ENCODE results near the gene LY6G5C. TPM values are rescaled to one million over a fixed set of nuclear protein-coding genes. Genes with fewer than 3 reads are reported as not detected.

The LY6G5C gene
- total RNA-seq, 3 donors from 2014 or later, result 0.33 to 1.9 (median 0.64) TPM

- intact Hi-C loops (cut with DNase I; ENCODE audit: low total_unique reads), result no loop called here
- no peaks in the 10 kb centered on the region for H3K27me3 ChIP-seq
- no peaks in the 10 kb centered on the region for H3K36me3 ChIP-seq
- DNase-seq (ENCODE audit: low spot score in 2 of 2), result no peak
- no peaks in the 10 kb centered on the region for H3K9me3 ChIP-seq
- H3K4me3 ChIP-seq, result peak overlapping the region; percentile 65 to 87 (median 76)
- H3K4me1 ChIP-seq, result peaks cover 21 to 33% of the 10 kb centered on the region in 2 donors
- TF ChIP-seq POLR2AphosphoS5 (IDR thresholded peaks at IDR 0.05) (no peak), POLR2A (IDR thresholded peaks at IDR 0.05) (no peak)
- TF ChIP-seq, protein P1, sequence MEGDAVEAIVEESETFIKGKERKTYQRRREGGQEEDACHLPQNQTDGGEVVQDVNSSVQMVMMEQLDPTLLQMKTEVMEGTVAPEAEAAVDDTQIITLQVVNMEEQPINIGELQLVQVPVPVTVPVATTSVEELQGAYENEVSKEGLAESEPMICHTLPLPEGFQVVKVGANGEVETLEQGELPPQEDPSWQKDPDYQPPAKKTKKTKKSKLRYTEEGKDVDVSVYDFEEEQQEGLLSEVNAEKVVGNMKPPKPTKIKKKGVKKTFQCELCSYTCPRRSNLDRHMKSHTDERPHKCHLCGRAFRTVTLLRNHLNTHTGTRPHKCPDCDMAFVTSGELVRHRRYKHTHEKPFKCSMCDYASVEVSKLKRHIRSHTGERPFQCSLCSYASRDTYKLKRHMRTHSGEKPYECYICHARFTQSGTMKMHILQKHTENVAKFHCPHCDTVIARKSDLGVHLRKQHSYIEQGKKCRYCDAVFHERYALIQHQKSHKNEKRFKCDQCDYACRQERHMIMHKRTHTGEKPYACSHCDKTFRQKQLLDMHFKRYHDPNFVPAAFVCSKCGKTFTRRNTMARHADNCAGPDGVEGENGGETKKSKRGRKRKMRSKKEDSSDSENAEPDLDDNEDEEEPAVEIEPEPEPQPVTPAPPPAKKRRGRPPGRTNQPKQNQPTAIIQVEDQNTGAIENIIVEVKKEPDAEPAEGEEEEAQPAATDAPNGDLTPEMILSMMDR (IDR thresholded peaks at IDR 0.05), result no peak
- peak overlapping the region; percentile 97 to 98 for H3K27ac ChIP-seq
Observed at GRCh38 chr6:31663126-31663960, 17.5 kb downstream of the LY6G5C start.

DNA sequence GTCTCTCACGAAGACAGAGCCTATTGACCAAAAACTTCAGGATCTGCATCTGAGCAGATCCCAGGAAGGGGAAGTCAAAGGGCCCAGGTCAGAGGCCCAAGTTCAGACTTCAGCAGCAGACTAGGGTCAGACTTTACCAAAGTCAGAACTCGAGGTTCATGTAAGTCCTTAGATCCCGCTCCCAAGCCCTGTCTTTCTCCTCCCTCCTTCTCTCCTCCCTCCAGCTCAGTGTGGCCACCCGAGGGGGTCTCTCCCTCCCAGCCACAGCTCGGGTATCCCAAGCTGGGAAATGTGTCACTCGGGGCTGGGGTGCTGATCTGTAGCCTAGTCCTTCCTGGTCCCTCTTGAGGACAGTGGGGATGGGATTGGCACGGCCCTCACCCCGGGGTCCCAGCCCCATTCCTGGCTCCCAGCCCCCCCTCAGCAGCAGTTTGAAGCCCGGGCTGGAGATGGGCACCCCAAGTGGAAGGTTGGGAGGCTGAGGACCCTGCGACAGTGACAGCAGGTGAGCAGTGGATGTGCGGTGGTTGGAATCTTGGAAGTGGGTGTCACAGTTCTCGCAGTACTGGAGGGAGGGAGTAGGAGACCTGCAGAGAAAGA lies 18.6 kb downstream of the LY6G5C start:
- Histone ChIP-seq H3K27ac (peak overlapping the region in 1 of 2 donors; percentile 33), H3K9me3 (no peaks in the 10 kb centered on the region), H3K27me3 (no peaks in the 10 kb centered on the region), H3K4me3 (no peak overlapping the region), H3K36me3 (no peaks in the 10 kb centered on the region), H3K4me1 (peaks cover 21 to 28% of the 10 kb centered on the region in 2 donors)
- intact Hi-C loops (cut with DNase I; ENCODE audit: low total_unique reads), result no loop called here
- TF ChIP-seq POLR2AphosphoS5 (IDR thresholded peaks at IDR 0.05), result no peak
- TF ChIP-seq POLR2A (IDR thresholded peaks at IDR 0.05), result no peak
- DNase-seq (ENCODE audit: low spot score in 2 of 2), result no peak

- DNase-seq (ENCODE audit: low spot score in 2 of 2), result no peak
- Histone ChIP-seq H3K9me3 (no peaks in the 10 kb centered on the region), H3K36me3 (no peaks in the 10 kb centered on the region), H3K27ac (peak overlapping the region; percentile 90 to 94), H3K4me1 (peaks cover 15 to 21% of the 10 kb centered on the region in 2 donors), H3K27me3 (no peaks in the 10 kb centered on the region), H3K4me3 (peak overlapping the region; percentile 77 to 91 (median 82))
- intact Hi-C loops (cut with DNase I; ENCODE audit: low total_unique reads), result no loop called here
- TF ChIP-seq POLR2AphosphoS5 (IDR thresholded peaks at IDR 0.05) (no peak), POLR2A (IDR thresholded peaks at IDR 0.05) (no peak)
- TF ChIP-seq, protein P1 (IDR thresholded peaks at IDR 0.05), result no peak
Observed at GRCh38 chr6:31661262-31662123, 19.4 kb downstream of the LY6G5C start.

DNA sequence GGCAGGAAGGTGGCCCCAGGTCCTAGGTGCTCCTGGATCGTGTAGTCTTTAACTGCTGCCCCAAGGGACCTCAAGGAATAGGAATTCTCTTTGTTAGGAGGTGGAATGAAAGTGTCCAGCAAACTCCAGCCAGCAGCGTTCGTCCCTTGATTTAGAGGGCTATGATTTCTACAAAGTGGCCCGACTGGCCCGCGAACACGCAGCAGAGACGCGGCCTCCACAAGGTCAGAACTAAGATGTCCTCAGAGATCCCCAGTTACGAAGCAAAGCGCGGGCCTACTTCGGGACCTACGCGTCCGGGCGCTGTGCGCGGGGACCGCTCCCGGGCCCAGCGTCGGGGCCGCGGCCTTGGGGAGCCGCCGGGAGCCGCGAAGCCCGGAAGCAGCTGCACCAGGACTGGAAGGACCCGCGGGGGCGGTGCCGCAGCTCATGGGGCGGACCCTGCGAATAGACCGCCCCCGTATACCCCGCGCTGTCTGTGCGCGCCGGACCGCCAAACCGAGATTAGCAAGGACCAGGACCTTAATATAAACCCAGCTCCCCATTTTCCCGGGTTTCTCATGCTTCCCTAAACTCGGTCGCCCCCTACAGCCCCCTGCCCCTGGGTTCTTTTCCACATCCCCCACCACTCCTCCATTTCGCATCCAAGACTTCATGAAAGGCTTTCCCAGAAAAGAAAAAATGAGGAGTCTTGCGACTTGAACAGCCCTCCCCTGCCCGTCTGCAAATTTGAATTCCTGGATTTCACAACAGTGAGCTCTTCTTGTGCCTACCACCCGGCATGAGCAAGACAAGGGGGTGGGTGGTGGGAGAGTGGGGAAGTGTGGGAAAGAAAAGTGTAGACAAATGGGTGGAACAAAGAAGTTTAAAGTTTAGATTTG lies 20.2 kb downstream of the LY6G5C start, which contains the start of gene C6orf47:
Gene C6orf47 (minus strand): TSS at position 398 of the 881 bp plus-strand sequence. CDS start 831 bp downstream, outside the sequence.
- Histone ChIP-seq H3K36me3 (no peaks in the 10 kb centered on the region), H3K4me3 (peak within 1 kb of the TSS; percentile 77 to 91 (median 82)), H3K9me3 (no peaks in the 10 kb centered on the region), H3K27ac (peak within 1 kb of the TSS; percentile 90 to 94), H3K4me1 (peaks cover 15 to 21% of the 10 kb centered on the region in 2 donors), H3K27me3 (no peaks in the 10 kb centered on the region)
- peak; percentile 78 to 80 for DNase-seq (ENCODE audit: low spot score in 2 of 2)
- intact Hi-C loops (cut with DNase I; ENCODE audit: low total_unique reads), result no loop called here
- TF ChIP-seq POLR2A (IDR thresholded peaks at IDR 0.05), result peak; percentile 81
- peak; percentile 83 to 88 (median 87) for TF ChIP-seq POLR2AphosphoS5 (IDR thresholded peaks at IDR 0.05)
- TF ChIP-seq, protein P1 (IDR thresholded peaks at IDR 0.05), result no peak
